CD4-positive, CD25-positive, alpha-beta regulatory T cell (primary cell): Measurements from ENCODE around the gene TKFC. TPM values are rescaled to one million over a fixed set of nuclear protein-coding genes. Genes with fewer than 3 reads are reported as not detected.
A peak's percentile ranks its signal among the peaks of the same experiment; 100 is the strongest.

Experiments used
- ATAC-seq, 2 donors: fragments of 150-1000 bp; cut with Tn5 transposase; one replicate each; pipeline ENCODE4 v1.10.0; 2021; ENCODE audit warnings: low read depth in 2 of 2, moderate number of reproducible peaks in 2 of 2, moderate library complexity in 1 of 2
- DNase-seq, 3 donors: peaks; one replicate each; pipeline versions ENCODE4 v3.0.0 to v3.0.0-alpha.2; 2012 to 2022; ENCODE audit warnings: mixed read lengths in 1 of 3
- H3K27ac ChIP-seq: one replicate; pipeline ENCODE4 v1.7.0; 2013; ENCODE audit warnings: mild to moderate bottlenecking, low read length; ENCODE audit not compliant: insufficient read depth, poor library complexity, severe bottlenecking
- H3K27me3 ChIP-seq: one replicate; pipeline ENCODE4 v1.7.0; 2013; ENCODE audit warnings: low read length; ENCODE audit not compliant: control insufficient read depth, insufficient read depth
- H3K36me3 ChIP-seq: one replicate; pipeline ENCODE4 v1.7.0; 2013; ENCODE audit warnings: mild to moderate bottlenecking, low read length, moderate library complexity; ENCODE audit not compliant: control insufficient read depth, insufficient read depth
- H3K4me1 ChIP-seq: 2 replicates; pipeline ENCODE4 v1.7.0; 2013; ENCODE audit warnings: mild to moderate bottlenecking, low read length; ENCODE audit not compliant: insufficient read depth, control insufficient read depth, poor library complexity, severe bottlenecking
- H3K4me3 ChIP-seq: one replicate; pipeline ENCODE4 v1.7.0; 2013; ENCODE audit warnings: low read depth, mild to moderate bottlenecking, low read length, moderate library complexity
- H3K9me3 ChIP-seq, 2 experiments: 1 replicate in 1 of 2; 2 replicates in 1 of 2; pipeline ENCODE4 v1.7.0; 2013; ENCODE audit warnings: low read length in 2 of 2, mild to moderate bottlenecking in 1 of 2, moderate library complexity in 1 of 2; ENCODE audit not compliant: control insufficient read depth in 2 of 2
- H3K27ac Mint-ChIP-seq, 3 donors: one replicate each; pipeline ENCODE4 v1.8.0; 2020 to 2022; ENCODE audit warnings: mild to moderate bottlenecking in 3 of 3, mixed read lengths in 3 of 3, moderate library complexity in 2 of 3
- H3K27me3 Mint-ChIP-seq: one replicate; pipeline ENCODE4 v1.8.0; 2022; ENCODE audit warnings: mild to moderate bottlenecking, mixed read lengths
- H3K36me3 Mint-ChIP-seq: one replicate; pipeline ENCODE4 v1.8.0; 2020; ENCODE audit warnings: mixed read lengths
- H3K4me1 Mint-ChIP-seq, 4 donors: one replicate each; pipeline ENCODE4 v1.8.0; 2020 to 2022; ENCODE audit warnings: mixed read lengths in 4 of 4, mild to moderate bottlenecking in 1 of 4
- H3K4me3 Mint-ChIP-seq, 4 donors: one replicate each; pipeline ENCODE4 v1.8.0; 2020 to 2022; ENCODE audit warnings: mild to moderate bottlenecking in 4 of 4, mixed read lengths in 4 of 4, moderate library complexity in 3 of 4
- H3K9me3 Mint-ChIP-seq, 7 donors: one replicate each; pipeline ENCODE4 v1.8.0; 2020 to 2022; ENCODE audit warnings: mixed read lengths in 7 of 7, mild to moderate bottlenecking in 3 of 7, moderate library complexity in 2 of 7
- polyA plus RNA-seq, 4 donors: library from polyadenylated mRNA; unstranded; fragments of 300-500 nt; fragmentation: Illumina TruSeq; gene quantifications; one replicate each; pipeline ENCODE4 v1.2.3, GENCODE V29; 2021
- total RNA-seq: library from RNA; stranded (reverse); gene quantifications from one replicate; pipeline ENCODE4 v1.2.3, GENCODE V29; 2022

Gene TKFC
- total and polyA plus RNA-seq, 5 donors from 2014 or later: 29.2 to 33.2 (median 31.3) TPM

GRCh38 chr11:61294717-61295595, 38.1 kb upstream of the TKFC start, which contains the start of gene VWCE:
Gene VWCE, minus strand, starts transcription at chr11:61295316. Its CDS starts 279 bp downstream, at chr11:61295037.
- Mint-ChIP-seq H3K9me3 (peaks cover 0 to 1% (median 0%) of the 10 kb centered on the region in 7 donors), H3K27ac (no peak within 1 kb of the TSS), H3K4me3 (peak within 1 kb of the TSS; percentile 47 to 81 (median 65)), H3K36me3 (peaks cover 18% of the 10 kb centered on the region), H3K27me3 (peaks cover 46% of the 10 kb centered on the region), H3K4me1 (peaks cover 0 to 20% (median 12%) of the 10 kb centered on the region in 4 donors)
- Histone ChIP-seq H3K27me3 (no peaks in the 10 kb centered on the region), H3K9me3 (no peaks in the 10 kb centered on the region), H3K36me3 (peaks cover 16% of the 10 kb centered on the region), H3K4me3 (no peak within 1 kb of the TSS), H3K27ac (no peak within 1 kb of the TSS), H3K4me1 (peaks cover 23% of the 10 kb centered on the region)
- ATAC-seq (peak; percentile 81 to 86), DNase-seq (peak; percentile 10 to 84 (median 54))

GRCh38 chr11:61295596-61295926, 37.5 kb upstream of the TKFC start:
- DNase-seq (no peak), ATAC-seq (no peak)
- peaks cover 0 to 20% (median 12%) of the 10 kb centered on the region in 4 donors for H3K4me1 Mint-ChIP-seq
- Histone ChIP-seq H3K4me1 (peaks cover 23% of the 10 kb centered on the region), H3K4me3 (no peak overlapping the region), H3K36me3 (peaks cover 22% of the 10 kb centered on the region), H3K27ac (no peak overlapping the region), H3K9me3 (no peaks in the 10 kb centered on the region), H3K27me3 (no peaks in the 10 kb centered on the region)
- peaks cover 24% of the 10 kb centered on the region for H3K36me3 Mint-ChIP-seq
- H3K9me3 Mint-ChIP-seq: peaks cover 0 to 1% (median 0%) of the 10 kb centered on the region in 7 donors
- peak overlapping the region in 1 of 4 donors; percentile 21 for H3K4me3 Mint-ChIP-seq
- peaks cover 40% of the 10 kb centered on the region for H3K27me3 Mint-ChIP-seq
- no peak overlapping the region for H3K27ac Mint-ChIP-seq

- peaks cover 39% of the 10 kb centered on the region for H3K36me3 Mint-ChIP-seq
- ATAC-seq: no peak
- H3K27me3 ChIP-seq: no peaks in the 10 kb centered on the region
- peaks cover 23% of the 10 kb centered on the region for H3K4me1 ChIP-seq
- peak overlapping the region in 2 of 3 donors; percentile 4 to 72 for H3K27ac Mint-ChIP-seq
- H3K4me3 ChIP-seq: no peak overlapping the region
- no peak for DNase-seq
- peak overlapping the region in 3 of 4 donors; percentile 9 to 29 (median 23) for H3K4me3 Mint-ChIP-seq
- H3K27ac ChIP-seq: no peak overlapping the region
- peaks cover 0 to 20% (median 12%) of the 10 kb centered on the region in 4 donors for H3K4me1 Mint-ChIP-seq
- peaks cover 26% of the 10 kb centered on the region for H3K27me3 Mint-ChIP-seq
- H3K9me3 ChIP-seq: no peaks in the 10 kb centered on the region
- peaks cover 39% of the 10 kb centered on the region for H3K36me3 ChIP-seq
- peaks cover 0 to 1% (median 0%) of the 10 kb centered on the region in 7 donors for H3K9me3 Mint-ChIP-seq
These were observed 35.7 kb upstream of the TKFC start for GRCh38 chr11:61297341-61297740.

- H3K27me3 ChIP-seq: no peaks in the 10 kb centered on the region
- H3K4me1 ChIP-seq: peaks cover 23% of the 10 kb centered on the region
- peak overlapping the region in 2 of 4 donors; percentile 23 to 29 for H3K4me3 Mint-ChIP-seq
- no peaks in the 10 kb centered on the region for H3K9me3 Mint-ChIP-seq
- H3K4me1 Mint-ChIP-seq: peaks cover 0 to 17% (median 12%) of the 10 kb centered on the region in 4 donors
- peaks cover 22% of the 10 kb centered on the region for H3K27me3 Mint-ChIP-seq
- no peak for ATAC-seq
- peaks cover 41% of the 10 kb centered on the region for H3K36me3 Mint-ChIP-seq
- no peak overlapping the region for H3K27ac ChIP-seq
- no peaks in the 10 kb centered on the region for H3K9me3 ChIP-seq
- DNase-seq: no peak
- H3K36me3 ChIP-seq: peaks cover 43% of the 10 kb centered on the region
- H3K27ac Mint-ChIP-seq: peak overlapping the region in 2 of 3 donors; percentile 4 to 72
- no peak overlapping the region for H3K4me3 ChIP-seq
These were observed 35.3 kb upstream of the TKFC start for GRCh38 chr11:61297746-61298145.

GRCh38 chr11:61298663-61299244, 34.3 kb upstream of the TKFC start:
- no peaks in the 10 kb centered on the region for H3K27me3 ChIP-seq
- H3K9me3 ChIP-seq: no peaks in the 10 kb centered on the region
- Mint-ChIP-seq H3K4me3 (no peak overlapping the region), H3K27me3 (peaks cover 12% of the 10 kb centered on the region), H3K4me1 (peaks cover 0 to 12% (median 8%) of the 10 kb centered on the region in 4 donors), H3K9me3 (no peaks in the 10 kb centered on the region), H3K27ac (peak overlapping the region in 1 of 3 donors; percentile 18), H3K36me3 (peaks cover 43% of the 10 kb centered on the region)
- peaks cover 19% of the 10 kb centered on the region for H3K4me1 ChIP-seq
- ATAC-seq (no peak), DNase-seq (no peak)
- H3K36me3 ChIP-seq: peaks cover 54% of the 10 kb centered on the region
- no peak overlapping the region for H3K27ac ChIP-seq
- H3K4me3 ChIP-seq: no peak overlapping the region

GRCh38 chr11:61302550-61302949, 30.5 kb upstream of the TKFC start:
- Mint-ChIP-seq H3K36me3 (peaks cover 43% of the 10 kb centered on the region), H3K4me3 (no peak overlapping the region), H3K4me1 (peaks cover 0 to 5% (median 3%) of the 10 kb centered on the region in 4 donors), H3K27ac (no peak overlapping the region), H3K27me3 (no peaks in the 10 kb centered on the region), H3K9me3 (no peaks in the 10 kb centered on the region)
- peaks cover 89% of the 10 kb centered on the region for H3K36me3 ChIP-seq
- no peaks in the 10 kb centered on the region for H3K4me1 ChIP-seq
- no peak overlapping the region for H3K27ac ChIP-seq
- DNase-seq: no peak
- H3K27me3 ChIP-seq: no peaks in the 10 kb centered on the region
- H3K4me3 ChIP-seq: no peak overlapping the region
- no peaks in the 10 kb centered on the region for H3K9me3 ChIP-seq
- ATAC-seq: no peak

- Mint-ChIP-seq H3K4me3 (no peak overlapping the region), H3K4me1 (peaks cover 0 to 4% (median 1%) of the 10 kb centered on the region in 4 donors), H3K36me3 (peaks cover 36% of the 10 kb centered on the region), H3K27me3 (no peaks in the 10 kb centered on the region), H3K27ac (peak overlapping the region in 1 of 3 donors; percentile 9), H3K9me3 (no peaks in the 10 kb centered on the region)
- no peak overlapping the region for H3K4me3 ChIP-seq
- H3K27ac ChIP-seq: no peak overlapping the region
- ATAC-seq (no peak), DNase-seq (no peak)
- no peaks in the 10 kb centered on the region for H3K9me3 ChIP-seq
- H3K27me3 ChIP-seq: no peaks in the 10 kb centered on the region
- H3K36me3 ChIP-seq: peaks cover 94% of the 10 kb centered on the region
- no peaks in the 10 kb centered on the region for H3K4me1 ChIP-seq
These were observed 29.3 kb upstream of the TKFC start for GRCh38 chr11:61303725-61304124.
